HCT116 (cell line): ENCODE results near the gene CPA4.

Experiments used
- EZH2 ChIP-seq: fragments of 200-600 bp; sonication (generic); IDR thresholded peaks from 2 replicates; pipeline ENCODE4 v1.6.1; 2017; ENCODE audit warnings: antibody characterized with exemption, mixed run types
- EZH2phosphoT487 ChIP-seq: fragments of 200-600 bp; IDR thresholded peaks from 2 replicates; pipeline ENCODE4 v1.6.1; 2018; ENCODE audit warnings: antibody characterized with exemption, borderline replicate concordance
- FOSL1 ChIP-seq: IDR thresholded peaks from 2 replicates; pipeline ENCODE4 v1.6.1; 2012; ENCODE audit warnings: low read depth
- JUND ChIP-seq: IDR thresholded peaks from 2 replicates; pipeline ENCODE4 v1.6.1; 2012
- POLR2A ChIP-seq: IDR thresholded peaks from 2 replicates; pipeline ENCODE4 v1.7.0; 2011; ENCODE audit warnings: borderline replicate concordance; ENCODE audit not compliant: insufficient read depth, insufficient read length; ENCODE audit errors: extremely low read depth
- POLR2AphosphoS5 ChIP-seq: IDR thresholded peaks from 2 replicates; pipeline ENCODE4 v1.6.1; 2011; ENCODE audit warnings: mild to moderate bottlenecking, low read depth, low read length, moderate library complexity
- SP1 ChIP-seq: IDR thresholded peaks from 2 replicates; pipeline ENCODE4 v1.6.1; 2012; ENCODE audit warnings: low read depth
- TCF7L2 ChIP-seq: IDR thresholded peaks from 2 replicates; pipeline ENCODE4 v1.7.0; 2011; ENCODE audit warnings: borderline replicate concordance, inconsistent platforms; ENCODE audit not compliant: insufficient read depth, insufficient read length; ENCODE audit errors: extremely low read depth
- YY1 ChIP-seq: IDR thresholded peaks from 2 replicates; pipeline ENCODE4 v1.6.1; 2011; ENCODE audit warnings: low read length, low read depth, moderate library complexity, mild to moderate bottlenecking; ENCODE audit not compliant: insufficient replicate concordance; ENCODE audit errors: extremely low read depth
- ZNF274 ChIP-seq: fragments of 200-500 bp; sonication (Bioruptor generic); IDR thresholded peaks from 2 replicates; pipeline ENCODE4 v1.6.1; 2014; ENCODE audit warnings: mild to moderate bottlenecking, low read depth, low read length, inconsistent platforms
- TF ChIP-seq, protein P1 (sequence below), 3 experiments: fragments of 200-600 bp in 1 of 3; sonication (generic) in 1 of 3; IDR thresholded peaks in 2 of 3; conservative IDR thresholded peaks in 1 of 3; 2 replicates each; pipeline ENCODE4 v1.5.1; 2012 to 2017; ENCODE audit warnings: low read depth in 2 of 3, low read length in 2 of 3, antibody characterized with exemption in 1 of 3, borderline replicate concordance in 1 of 3, control low read depth in 1 of 3, mild to moderate bottlenecking in 1 of 3, mixed read lengths in 1 of 3, mixed run types in 1 of 3, moderate library complexity in 1 of 3; ENCODE audit not compliant: insufficient read depth in 1 of 3
- TF ChIP-seq, protein P2 (sequence below): IDR thresholded peaks from 2 replicates; pipeline ENCODE4 v1.6.1; 2011; ENCODE audit warnings: mild to moderate bottlenecking, low read length, moderate library complexity; ENCODE audit not compliant: insufficient replicate concordance; ENCODE audit errors: extremely low read depth
- TF ChIP-seq, protein P3 (sequence below): IDR thresholded peaks from 2 replicates; pipeline ENCODE4 v1.6.1; 2012; ENCODE audit warnings: low read depth

- TF ChIP-seq, protein P1, sequence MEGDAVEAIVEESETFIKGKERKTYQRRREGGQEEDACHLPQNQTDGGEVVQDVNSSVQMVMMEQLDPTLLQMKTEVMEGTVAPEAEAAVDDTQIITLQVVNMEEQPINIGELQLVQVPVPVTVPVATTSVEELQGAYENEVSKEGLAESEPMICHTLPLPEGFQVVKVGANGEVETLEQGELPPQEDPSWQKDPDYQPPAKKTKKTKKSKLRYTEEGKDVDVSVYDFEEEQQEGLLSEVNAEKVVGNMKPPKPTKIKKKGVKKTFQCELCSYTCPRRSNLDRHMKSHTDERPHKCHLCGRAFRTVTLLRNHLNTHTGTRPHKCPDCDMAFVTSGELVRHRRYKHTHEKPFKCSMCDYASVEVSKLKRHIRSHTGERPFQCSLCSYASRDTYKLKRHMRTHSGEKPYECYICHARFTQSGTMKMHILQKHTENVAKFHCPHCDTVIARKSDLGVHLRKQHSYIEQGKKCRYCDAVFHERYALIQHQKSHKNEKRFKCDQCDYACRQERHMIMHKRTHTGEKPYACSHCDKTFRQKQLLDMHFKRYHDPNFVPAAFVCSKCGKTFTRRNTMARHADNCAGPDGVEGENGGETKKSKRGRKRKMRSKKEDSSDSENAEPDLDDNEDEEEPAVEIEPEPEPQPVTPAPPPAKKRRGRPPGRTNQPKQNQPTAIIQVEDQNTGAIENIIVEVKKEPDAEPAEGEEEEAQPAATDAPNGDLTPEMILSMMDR (IDR thresholded peaks at IDR 0.05 in 2 of 3, conservative IDR thresholded peaks at IDR 0.05 in 1 of 3; ENCODE audit: borderline replicate concordance in 1 of 3, insufficient read depth in 1 of 3, low read depth in 2 of 3, low read length in 2 of 3): no peak
- TF ChIP-seq, protein P2, sequence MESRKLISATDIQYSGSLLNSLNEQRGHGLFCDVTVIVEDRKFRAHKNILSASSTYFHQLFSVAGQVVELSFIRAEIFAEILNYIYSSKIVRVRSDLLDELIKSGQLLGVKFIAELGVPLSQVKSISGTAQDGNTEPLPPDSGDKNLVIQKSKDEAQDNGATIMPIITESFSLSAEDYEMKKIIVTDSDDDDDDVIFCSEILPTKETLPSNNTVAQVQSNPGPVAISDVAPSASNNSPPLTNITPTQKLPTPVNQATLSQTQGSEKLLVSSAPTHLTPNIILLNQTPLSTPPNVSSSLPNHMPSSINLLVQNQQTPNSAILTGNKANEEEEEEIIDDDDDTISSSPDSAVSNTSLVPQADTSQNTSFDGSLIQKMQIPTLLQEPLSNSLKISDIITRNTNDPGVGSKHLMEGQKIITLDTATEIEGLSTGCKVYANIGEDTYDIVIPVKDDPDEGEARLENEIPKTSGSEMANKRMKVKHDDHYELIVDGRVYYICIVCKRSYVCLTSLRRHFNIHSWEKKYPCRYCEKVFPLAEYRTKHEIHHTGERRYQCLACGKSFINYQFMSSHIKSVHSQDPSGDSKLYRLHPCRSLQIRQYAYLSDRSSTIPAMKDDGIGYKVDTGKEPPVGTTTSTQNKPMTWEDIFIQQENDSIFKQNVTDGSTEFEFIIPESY: no peak
- no peak for TF ChIP-seq ZNF274
- no peak for TF ChIP-seq POLR2A
- no peak for TF ChIP-seq FOSL1
- TF ChIP-seq POLR2AphosphoS5: no peak
- TF ChIP-seq YY1: no peak
- TF ChIP-seq, protein P3, sequence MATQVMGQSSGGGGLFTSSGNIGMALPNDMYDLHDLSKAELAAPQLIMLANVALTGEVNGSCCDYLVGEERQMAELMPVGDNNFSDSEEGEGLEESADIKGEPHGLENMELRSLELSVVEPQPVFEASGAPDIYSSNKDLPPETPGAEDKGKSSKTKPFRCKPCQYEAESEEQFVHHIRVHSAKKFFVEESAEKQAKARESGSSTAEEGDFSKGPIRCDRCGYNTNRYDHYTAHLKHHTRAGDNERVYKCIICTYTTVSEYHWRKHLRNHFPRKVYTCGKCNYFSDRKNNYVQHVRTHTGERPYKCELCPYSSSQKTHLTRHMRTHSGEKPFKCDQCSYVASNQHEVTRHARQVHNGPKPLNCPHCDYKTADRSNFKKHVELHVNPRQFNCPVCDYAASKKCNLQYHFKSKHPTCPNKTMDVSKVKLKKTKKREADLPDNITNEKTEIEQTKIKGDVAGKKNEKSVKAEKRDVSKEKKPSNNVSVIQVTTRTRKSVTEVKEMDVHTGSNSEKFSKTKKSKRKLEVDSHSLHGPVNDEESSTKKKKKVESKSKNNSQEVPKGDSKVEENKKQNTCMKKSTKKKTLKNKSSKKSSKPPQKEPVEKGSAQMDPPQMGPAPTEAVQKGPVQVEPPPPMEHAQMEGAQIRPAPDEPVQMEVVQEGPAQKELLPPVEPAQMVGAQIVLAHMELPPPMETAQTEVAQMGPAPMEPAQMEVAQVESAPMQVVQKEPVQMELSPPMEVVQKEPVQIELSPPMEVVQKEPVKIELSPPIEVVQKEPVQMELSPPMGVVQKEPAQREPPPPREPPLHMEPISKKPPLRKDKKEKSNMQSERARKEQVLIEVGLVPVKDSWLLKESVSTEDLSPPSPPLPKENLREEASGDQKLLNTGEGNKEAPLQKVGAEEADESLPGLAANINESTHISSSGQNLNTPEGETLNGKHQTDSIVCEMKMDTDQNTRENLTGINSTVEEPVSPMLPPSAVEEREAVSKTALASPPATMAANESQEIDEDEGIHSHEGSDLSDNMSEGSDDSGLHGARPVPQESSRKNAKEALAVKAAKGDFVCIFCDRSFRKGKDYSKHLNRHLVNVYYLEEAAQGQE: no peak
- TF ChIP-seq EZH2phosphoT487: no peak
- no peak for TF ChIP-seq EZH2
- TF ChIP-seq SP1: no peak
- TF ChIP-seq JUND: no peak
- TF ChIP-seq TCF7L2: no peak
Observed at GRCh38 chr7:130273933-130274255, 19.1 kb upstream of the CPA4 start.
